SW 1271 (cell line): Measurements from ENCODE around the gene CACNA2D2.

ENCODE experiments used
- DNase-seq, 2 experiments: peaks; one replicate each; lab custom pipeline; 2025; lab: John Stamatoyannopoulos, UW

CACNA2D2 gene

DNA sequence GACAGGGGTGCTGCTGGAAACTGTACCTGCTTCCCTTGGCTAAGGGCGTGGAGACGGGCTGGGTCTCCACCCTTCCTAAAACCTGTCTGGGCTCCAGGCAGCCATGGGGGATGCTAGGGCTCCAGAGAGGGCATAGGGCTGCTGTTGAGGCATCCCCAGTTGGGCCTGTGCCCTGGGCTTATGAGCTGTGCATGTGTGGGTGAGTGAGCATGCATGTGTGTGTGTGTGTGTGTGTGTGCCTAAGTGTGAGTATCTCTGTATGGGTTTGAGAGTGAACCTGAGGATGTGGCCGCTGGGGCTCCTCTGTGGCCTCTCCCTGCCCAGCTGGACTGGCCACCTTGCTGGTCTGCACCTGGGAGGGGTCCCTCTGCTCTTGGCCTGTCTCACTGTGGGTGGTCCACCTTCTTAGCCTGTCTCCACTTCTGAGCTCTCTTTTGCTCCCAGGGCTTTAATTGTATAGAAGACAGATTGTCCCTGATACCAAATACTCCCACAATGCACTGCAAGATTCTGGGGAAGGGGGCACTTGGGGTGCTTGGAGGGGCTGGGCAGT, 132.2 kb downstream of the CACNA2D2 start:
- DNase-seq, result no peak

DNA sequence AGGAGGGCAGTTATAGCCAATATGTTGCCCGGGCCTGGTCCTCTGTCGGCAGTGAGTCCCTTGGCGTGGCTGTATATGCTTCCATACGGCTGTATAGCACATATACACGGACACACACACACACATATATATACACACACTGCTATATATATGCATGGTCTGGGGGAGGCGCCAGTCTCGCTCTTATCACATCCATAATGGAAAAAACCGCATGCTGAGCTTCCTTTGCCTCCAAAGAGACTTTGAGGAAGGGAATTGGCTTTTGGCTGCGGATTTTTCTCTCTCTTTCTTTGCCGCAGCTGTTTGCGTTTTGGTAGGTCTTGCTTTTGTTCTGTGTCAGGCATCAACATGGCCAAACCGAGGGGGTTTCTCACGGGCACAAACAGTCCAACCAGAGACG, 132.8 kb downstream of the CACNA2D2 start:
- no peak for DNase-seq

DNA sequence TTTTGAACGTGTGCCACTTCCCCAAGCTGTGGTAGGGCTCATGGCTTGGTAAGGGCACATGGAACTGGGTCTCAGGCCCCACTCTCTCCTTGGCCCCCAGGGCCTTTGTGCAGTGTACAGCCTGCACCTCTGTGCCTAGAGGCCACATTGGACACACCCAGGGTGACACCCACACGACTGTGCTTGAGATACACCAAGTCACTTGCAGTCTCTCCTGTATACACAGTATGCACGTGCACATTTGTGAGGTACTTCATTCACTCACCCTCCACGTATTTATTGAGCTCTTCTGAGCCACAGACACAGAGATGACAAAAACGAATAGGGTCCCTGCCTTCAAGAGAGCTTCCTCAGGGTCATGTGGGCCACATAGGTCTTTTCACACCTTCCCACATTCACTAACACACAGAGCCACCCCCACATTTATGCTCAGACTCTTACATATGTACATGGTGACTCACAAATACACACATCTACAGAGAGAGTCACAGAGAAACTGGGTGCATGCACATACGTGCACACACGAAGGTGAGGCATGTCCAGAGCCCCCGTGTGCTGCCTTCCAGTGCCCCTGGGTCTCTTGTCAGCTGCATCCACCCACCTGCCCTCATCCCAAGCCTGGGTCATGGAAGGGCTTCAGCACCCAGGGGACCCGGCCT, 134.3 kb downstream of the CACNA2D2 start:
- DNase-seq, result no peak

GRCh38 chr3:50365842-50366220, 137.6 kb downstream of the CACNA2D2 start:
- no peak for DNase-seq

DNA sequence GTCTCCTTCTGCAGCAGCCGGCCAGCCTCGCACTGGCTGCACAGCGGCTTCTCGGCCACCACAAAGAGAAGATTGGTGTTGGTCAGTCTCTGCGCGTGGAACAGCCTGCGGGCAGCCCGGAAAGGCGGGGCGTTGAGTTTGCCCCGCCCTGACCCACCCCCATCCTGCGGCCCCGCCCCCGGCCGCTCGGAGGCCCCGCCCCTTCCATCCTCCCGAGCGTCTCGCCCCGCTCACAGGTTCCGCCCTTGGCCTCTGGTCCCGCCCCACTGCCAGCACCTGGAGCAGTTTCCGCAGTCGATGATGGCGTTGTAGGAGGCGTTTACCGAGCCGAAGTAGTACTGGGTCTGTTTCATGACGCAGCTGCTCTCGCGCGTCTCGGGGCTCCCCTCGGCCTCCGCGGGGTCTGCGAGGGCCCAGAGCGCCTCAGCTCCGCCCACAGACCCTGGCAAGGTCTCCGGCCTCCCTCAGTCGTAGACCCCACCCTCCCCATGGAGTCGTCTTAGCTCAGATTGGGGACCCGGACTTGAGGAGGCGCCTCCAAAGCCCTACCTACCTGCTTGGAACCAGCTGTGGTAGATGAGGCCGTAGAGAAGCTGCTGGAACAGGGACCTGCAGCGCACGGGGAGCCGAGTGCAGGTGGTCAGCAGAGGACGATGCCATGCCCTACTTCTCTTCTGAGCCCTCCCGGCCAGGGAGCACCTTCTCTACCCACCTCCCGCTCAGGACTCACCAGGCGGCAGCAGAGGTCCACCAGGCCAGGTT, 138.2 kb downstream of the CACNA2D2 start:
- no peak for DNase-seq

- DNase-seq, result no peak
Measured at GRCh38 chr3:50364573-50365079, 138.8 kb downstream of the CACNA2D2 start.

- DNase-seq, result no peak
Measured at GRCh38 chr3:50359760-50360110, 143.7 kb downstream of the CACNA2D2 start.

DNA sequence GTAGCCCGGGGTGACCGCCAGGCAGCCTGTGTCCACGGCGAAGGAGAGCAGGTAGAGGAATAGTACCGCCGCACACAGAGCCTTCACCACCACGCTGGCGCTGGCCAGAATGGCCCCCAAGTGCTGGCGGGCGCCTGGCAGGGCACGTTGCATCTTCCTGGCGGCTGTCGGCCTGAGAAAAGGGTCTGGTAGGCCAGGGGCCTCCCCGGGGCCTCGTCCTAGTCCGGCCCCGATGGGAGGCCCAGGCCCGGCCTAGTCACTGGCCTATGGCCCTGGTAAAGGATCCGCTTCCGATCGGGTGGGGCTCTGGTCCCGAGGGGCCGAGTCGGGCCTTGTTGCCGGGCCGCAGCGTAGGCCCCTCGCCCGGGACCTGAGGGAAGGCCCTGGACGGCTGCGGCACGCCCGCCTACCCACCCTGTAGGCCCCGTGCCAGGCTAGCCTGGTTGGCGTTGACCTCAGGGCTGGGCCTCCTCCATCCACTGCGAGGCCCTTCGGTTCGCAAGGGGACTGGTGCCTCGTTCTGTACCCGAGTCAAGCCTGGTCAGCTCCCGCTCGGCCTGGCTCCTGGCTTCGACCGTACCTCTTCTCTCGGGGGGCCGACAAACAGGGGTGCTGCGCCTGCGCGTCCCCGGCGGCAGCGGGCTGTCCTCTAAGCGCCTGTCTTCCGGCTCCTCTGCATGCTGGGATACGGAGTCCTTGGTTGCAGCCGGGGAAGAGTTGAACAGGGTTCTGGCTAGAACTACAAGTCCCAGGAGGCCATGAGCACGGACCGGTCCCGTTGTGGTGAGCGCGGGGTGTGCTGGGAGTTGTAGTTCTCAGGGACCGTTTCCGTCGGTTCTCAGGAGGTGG, 144.3 kb downstream of the CACNA2D2 start, which contains the start of gene TMEM115:
TSS of gene TMEM115 (minus strand) at position 611 of the 849 bp plus-strand sequence. CDS start at position 153, 458 bp downstream.
- DNase-seq, result peak; percentile 89 to 92

- no peak for DNase-seq
Measured at GRCh38 chr3:50358355-50358910, 145.0 kb downstream of the CACNA2D2 start.

DNA sequence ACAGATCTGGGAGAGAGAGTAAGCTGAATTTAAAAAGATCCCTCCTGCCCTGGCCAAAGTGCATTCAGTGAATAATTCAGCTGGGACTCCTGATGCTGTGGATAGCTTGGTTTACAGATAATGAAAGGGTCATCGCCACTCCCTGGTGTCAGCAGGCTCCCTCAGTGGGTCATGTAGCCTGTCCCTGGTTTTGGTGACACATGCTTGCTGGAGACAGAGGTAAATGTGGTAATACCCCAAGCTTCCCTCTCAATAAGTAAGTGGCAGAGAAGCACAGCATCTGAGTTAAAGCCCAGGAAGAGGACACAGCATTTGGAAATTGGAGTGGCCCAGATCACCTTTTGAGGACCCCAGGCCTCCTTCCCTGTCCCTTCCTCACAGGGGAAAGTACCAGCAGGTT, 146.0 kb downstream of the CACNA2D2 start:
- no peak for DNase-seq

- no peak for DNase-seq
Measured at GRCh38 chr3:50356553-50356952, 146.9 kb downstream of the CACNA2D2 start.

DNA sequence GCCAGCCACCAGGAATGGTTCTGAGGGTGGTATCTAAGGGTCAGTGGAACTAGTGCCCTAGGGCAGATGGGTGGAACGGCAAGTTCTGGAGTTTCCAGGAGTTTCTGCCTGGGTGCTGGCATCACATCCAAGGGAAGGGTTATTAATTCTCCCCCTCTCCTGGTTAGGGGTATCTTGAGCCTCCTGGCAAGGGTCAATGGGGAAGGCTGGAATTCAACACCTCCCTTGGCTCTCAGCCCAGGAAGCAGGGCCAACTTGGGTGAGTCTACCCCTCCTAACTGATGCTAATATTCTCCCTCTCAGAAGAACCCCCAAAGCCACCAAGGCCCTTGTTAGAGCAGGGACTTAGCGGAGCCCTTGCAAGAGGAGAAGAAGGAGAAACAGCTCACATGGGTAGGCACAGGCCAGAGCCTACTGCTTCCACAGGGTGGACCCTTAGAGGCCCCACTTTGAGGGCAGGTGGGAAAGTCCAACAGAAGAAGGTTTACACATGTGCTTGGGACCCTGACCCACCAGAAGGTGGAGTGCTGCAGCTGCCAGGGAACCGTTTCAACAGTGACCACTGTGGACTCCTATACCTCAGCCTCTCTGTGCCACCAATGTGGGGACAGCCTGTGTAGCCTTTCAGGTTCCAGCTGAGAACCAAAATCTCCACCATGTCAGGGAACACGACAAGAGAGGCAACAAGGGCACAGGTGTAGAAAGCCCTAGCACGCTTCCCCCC, 147.4 kb downstream of the CACNA2D2 start:
- DNase-seq, result no peak

DNA sequence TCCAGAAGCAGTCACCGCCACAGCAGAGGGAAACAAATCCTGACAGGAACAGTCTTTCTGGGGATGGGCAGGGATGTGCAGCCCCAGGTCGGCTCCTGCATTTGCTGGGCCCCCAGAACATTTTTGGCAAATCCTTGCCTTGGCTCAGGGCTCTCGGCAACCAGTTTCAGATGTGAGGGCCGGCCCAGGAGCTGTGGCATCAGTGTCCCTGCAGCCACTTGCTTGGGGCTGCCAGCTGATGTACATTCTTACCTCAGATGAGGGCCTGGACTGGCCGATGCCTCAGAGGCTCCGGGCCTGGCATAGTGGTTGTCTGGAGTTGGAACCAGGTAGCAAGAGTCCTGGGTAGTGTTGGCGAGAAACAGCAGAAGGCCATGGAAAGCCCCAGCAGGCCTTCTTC, 148.6 kb downstream of the CACNA2D2 start:
- no peak for DNase-seq

DNA sequence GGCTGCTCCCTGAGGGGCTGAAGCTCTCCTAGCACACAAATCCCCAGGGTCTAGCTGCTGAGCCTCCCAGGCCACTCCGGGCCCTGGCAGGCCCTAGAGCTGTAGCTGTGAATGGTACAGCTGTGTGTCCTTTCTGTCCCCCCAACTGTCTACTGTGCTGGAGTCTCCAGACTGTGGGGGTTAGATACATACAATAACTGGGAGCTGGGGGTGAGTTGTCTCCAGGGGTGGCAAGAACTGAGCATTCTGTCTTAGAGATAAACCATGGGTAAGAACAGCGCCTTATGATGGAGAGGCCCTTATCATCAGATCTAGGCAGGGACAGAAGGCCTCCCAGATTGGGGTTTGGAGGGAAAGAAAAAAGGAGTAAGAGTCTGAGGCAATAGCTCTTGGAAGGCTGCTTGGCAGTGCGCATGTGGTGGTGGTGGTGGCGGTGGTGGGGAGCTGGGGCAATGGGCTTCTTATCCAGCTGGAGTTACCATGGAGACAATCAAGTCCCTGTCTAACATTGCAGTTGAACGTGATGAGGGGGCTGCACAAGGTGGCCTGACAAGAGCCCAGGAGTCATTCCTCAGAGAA, 149.2 kb downstream of the CACNA2D2 start:
- DNase-seq, result no peak

DNA sequence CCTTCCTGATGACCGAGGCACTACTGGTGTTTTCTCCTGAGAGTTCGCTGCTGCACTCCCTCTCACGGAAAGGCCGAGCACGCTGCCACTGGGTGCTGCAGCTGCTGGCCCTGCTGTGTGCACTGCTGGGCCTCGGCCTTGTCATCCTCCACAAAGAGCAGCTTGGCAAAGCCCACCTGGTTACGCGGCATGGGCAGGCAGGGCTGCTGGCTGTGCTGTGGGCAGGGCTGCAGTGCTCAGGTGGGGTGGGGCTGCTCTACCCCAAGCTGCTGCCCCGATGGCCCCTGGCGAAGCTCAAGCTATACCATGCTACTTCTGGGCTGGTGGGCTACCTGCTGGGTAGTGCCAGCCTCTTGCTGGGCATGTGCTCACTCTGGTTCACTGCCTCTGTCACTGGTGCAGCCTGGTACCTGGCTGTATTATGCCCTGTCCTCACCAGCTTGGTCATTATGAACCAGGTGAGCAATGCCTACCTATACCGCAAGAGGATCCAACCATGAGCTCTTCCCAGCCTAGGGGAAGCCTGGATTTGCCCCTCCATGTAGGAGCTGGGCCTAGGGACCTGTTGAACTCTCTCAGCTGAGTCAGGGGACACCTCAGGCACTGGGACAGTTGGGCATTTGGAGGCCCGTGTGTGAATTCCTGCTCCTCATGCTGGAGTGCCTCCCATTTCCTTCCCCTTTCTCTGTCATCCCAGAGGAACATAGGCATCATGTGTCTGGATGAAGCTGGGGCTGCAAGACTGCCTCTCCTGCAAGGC, 150.0 kb downstream of the CACNA2D2 start:
- no peak for DNase-seq

DNA sequence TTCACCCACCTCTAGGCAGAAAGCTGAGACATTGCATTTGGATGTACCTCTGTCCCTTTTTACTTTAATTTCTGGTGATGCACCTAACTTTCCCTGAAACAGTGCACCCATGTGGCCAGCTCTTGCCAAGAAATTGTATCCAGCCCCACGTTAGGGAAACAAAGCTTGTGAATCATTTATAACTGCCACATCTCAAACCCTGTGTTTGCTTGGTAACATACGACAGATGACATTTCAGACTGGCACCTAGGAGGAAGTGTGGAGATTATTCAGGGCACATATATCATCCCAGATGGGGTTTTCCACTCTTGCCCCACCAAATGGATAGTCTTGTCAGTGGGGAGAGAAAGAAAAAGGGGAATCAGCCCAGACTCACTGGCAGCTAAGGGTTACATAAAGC, 150.7 kb downstream of the CACNA2D2 start:
- peak in 1 of 2 experiments; percentile 8 for DNase-seq

- DNase-seq, result no peak
Measured at GRCh38 chr3:50351323-50351697, 152.1 kb downstream of the CACNA2D2 start.

DNA sequence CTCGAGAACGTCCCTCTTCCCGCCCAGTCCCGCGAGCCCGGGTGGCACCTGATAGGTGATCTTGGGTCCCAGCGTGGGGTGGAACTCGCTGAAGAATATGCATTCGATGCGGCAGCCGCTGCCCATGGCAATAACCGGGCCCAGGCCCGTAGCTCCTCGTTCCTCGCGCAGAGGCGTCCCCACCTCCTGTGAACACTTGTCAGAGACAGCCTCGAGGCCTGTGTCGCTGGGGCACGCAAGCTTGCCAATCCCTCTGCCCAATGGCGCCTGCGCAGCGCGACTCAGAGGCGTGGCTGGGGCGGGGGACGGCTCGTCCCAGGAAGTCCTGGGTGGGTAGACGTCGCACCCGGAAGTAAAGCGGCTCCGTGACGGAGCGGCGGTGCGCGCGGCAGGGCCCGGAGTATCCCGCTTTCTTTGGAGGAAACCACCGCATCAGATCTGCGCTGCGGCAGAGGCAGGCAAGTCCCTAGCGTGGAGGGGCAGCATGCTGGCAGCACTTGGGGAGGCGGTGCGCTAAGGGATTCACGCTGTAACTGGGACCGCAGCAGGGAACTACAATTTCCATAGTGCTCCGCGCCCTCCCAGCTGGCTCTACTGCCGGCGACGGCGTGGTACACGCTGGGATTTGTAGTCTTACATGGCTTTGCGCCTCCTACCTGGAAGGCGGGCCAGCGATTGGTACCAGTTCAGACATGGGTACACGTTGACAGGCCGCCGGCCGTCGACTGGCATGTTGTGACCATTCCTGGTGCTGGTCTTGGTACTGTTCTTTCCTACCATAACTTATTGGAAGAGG, 152.7 kb downstream of the CACNA2D2 start, which contains the start of the genes CYB561D2 and NPRL2:
TSS of gene CYB561D2 (plus strand) at position 336 of the 796 bp plus-strand sequence. CDS start 572 bp downstream, outside the sequence.
TSS of gene NPRL2 (minus strand) at position 249 of the 796 bp plus-strand sequence. CDS start at position 126, 123 bp downstream.
- DNase-seq, result peak; percentile 71 to 87

- no peak for DNase-seq
Measured at GRCh38 chr3:50350213-50350526, 153.3 kb downstream of the CACNA2D2 start.
